HCT116 (cell line): ENCODE measurements around the gene TEK. TPM values are rescaled to one million over a fixed set of nuclear protein-coding genes. Genes with fewer than 3 reads are reported as not detected.

Experiments used
- ATAC-seq: fragments of 200-7000 bp; cut with Tn5 transposase; 2 replicates; pipeline ENCODE4 v1.9.1; 2020; ENCODE audit warnings: mild to moderate bottlenecking, moderate library complexity
- BruUV-seq: library from RNA; stranded (reverse); fragments of 400-500 nt; replicated peaks from 2 replicates; lab custom pipeline; 2021; lab: Mats Ljungman, UMichigan
- CTCF ChIA-PET: fragments of 300-600 bp; sonication (Branson Sonifier 250); formaldehyde crosslinking; loops from one replicate; lab custom pipeline; 2021; ENCODE audit warnings: antibody characterized with exemption; lab: Charles Lee
- POLR2A ChIA-PET: fragments of 300-600, 350-600 bp; sonication (Branson Sonifier 250); formaldehyde crosslinking; loops from one replicate; lab custom pipeline; 2021; ENCODE audit warnings: antibody characterized with exemption; lab: Charles Lee
- RAD21 ChIA-PET, 2 experiments: fragments of 300-600 bp; sonication (Branson Sonifier 250); formaldehyde crosslinking; loops; one replicate each; lab custom pipeline; 2023; ENCODE audit warnings: low total read pairs in 2 of 2; ENCODE audit not compliant: uncharacterized antibody in 2 of 2, unreplicated experiment in 2 of 2, low non-redundant PET in 1 of 2; lab: Charles Lee
- DNase-seq: peaks from one replicate; pipeline ENCODE4 v3.0.0-alpha.2; 2010; ENCODE audit warnings: low read depth, low spot score
- H2AFZ ChIP-seq: fragments of 200-600 bp; shearing (Covaris generic), sonication (generic); 2 replicates; pipeline ENCODE4 v1.6.1; 2017; ENCODE audit warnings: low read depth, mixed run types, mixed read lengths, antibody characterized with exemption, low read length; ENCODE audit not compliant: poor library complexity, severe bottlenecking
- H3K27ac ChIP-seq: 2 replicates; pipeline ENCODE4 v1.5.1; 2012; ENCODE audit warnings: low read depth, low read length
- H3K27me3 ChIP-seq: fragments of 200-600 bp; sonication (generic); 2 replicates; pipeline ENCODE4 v1.6.1; 2016; ENCODE audit warnings: mixed run types, low read length, mixed read lengths; ENCODE audit not compliant: insufficient read depth
- H3K36me3 ChIP-seq, 2 experiments: fragments of 200-500 bp in 1 of 2; fragments of 200-600 bp in 1 of 2; sonication (Bioruptor generic) in 1 of 2; sonication (generic) in 1 of 2; 2 replicates each; pipeline versions ENCODE4 v1.5.1 to v1.6.1; 2014 to 2016; ENCODE audit warnings: low read length in 2 of 2, inconsistent platforms in 1 of 2, mixed read lengths in 1 of 2, mixed run types in 1 of 2; ENCODE audit not compliant: insufficient read depth in 2 of 2, control insufficient read depth in 1 of 2
- H3K4me1 ChIP-seq, 2 experiments: fragments of 200-600 bp in 1 of 2; sonication (generic) in 1 of 2; 2 replicates each; pipeline versions ENCODE4 v1.5.1 to v1.6.1; 2012 to 2017; ENCODE audit warnings: low read length in 2 of 2, inconsistent platforms in 1 of 2, mild to moderate bottlenecking in 1 of 2, mixed read lengths in 1 of 2, mixed run types in 1 of 2, moderate library complexity in 1 of 2; ENCODE audit not compliant: insufficient read depth in 2 of 2, control insufficient read depth in 1 of 2
- H3K4me2 ChIP-seq: fragments of 200-600 bp; sonication (generic); 2 replicates; pipeline ENCODE4 v1.6.1; 2017; ENCODE audit warnings: mixed run types, low read length, mixed read lengths
- H3K4me3 ChIP-seq, 2 experiments: fragments of 200-600 bp in 1 of 2; sonication (generic) in 1 of 2; replicated peaks in 1 of 2; 2 replicates each; pipeline ENCODE4 v1.5.1; 2011 to 2016; ENCODE audit warnings: low read length in 2 of 2, control low read depth in 1 of 2, low read depth in 1 of 2, mild to moderate bottlenecking in 1 of 2, mixed read lengths in 1 of 2, mixed run types in 1 of 2
- H3K79me2 ChIP-seq: fragments of 200-600 bp; sonication (generic); 2 replicates; pipeline ENCODE4 v1.6.1; 2017; ENCODE audit warnings: mild to moderate bottlenecking, mixed run types, low read length, moderate library complexity, mixed read lengths; ENCODE audit not compliant: insufficient read depth
- H3K9ac ChIP-seq: fragments of 200-600 bp; sonication (generic); 2 replicates; pipeline ENCODE4 v1.6.1; 2016; ENCODE audit warnings: low read length, mixed read lengths
- H3K9me2 ChIP-seq: fragments of 200-600 bp; sonication (generic), shearing (Covaris generic); 2 replicates; pipeline ENCODE4 v1.6.1; 2017; ENCODE audit warnings: mixed run types, mild to moderate bottlenecking, moderate library complexity; ENCODE audit not compliant: insufficient read depth
- H3K9me3 ChIP-seq, 2 experiments: fragments of 200-500 bp in 1 of 2; fragments of 200-600 bp in 1 of 2; sonication (Bioruptor generic) in 1 of 2; sonication (generic) in 1 of 2; 2 replicates each; pipeline ENCODE4 v1.6.1; 2014 to 2017; ENCODE audit warnings: low read length in 2 of 2, mixed read lengths in 2 of 2, inconsistent platforms in 1 of 2, low read depth in 1 of 2, mild to moderate bottlenecking in 1 of 2, mixed run types in 1 of 2, moderate library complexity in 1 of 2; ENCODE audit not compliant: control insufficient read depth in 1 of 2, insufficient read depth in 1 of 2
- H4K20me1 ChIP-seq: fragments of 200-600 bp; sonication (generic), shearing (Covaris generic); 2 replicates; pipeline ENCODE4 v1.6.1; 2017; ENCODE audit warnings: mixed run types, mild to moderate bottlenecking, moderate library complexity; ENCODE audit not compliant: insufficient read depth
- ELF1 ChIP-seq: IDR thresholded peaks from 2 replicates; pipeline ENCODE4 v1.6.1; 2012; ENCODE audit warnings: low read depth, borderline replicate concordance
- EZH2phosphoT487 ChIP-seq: fragments of 200-600 bp; IDR thresholded peaks from 2 replicates; pipeline ENCODE4 v1.6.1; 2018; ENCODE audit warnings: antibody characterized with exemption, borderline replicate concordance
- FOSL1 ChIP-seq: IDR thresholded peaks from 2 replicates; pipeline ENCODE4 v1.6.1; 2012; ENCODE audit warnings: low read depth
- JUND ChIP-seq: IDR thresholded peaks from 2 replicates; pipeline ENCODE4 v1.6.1; 2012
- POLR2A ChIP-seq: IDR thresholded peaks from 2 replicates; pipeline ENCODE4 v1.7.0; 2011; ENCODE audit warnings: borderline replicate concordance; ENCODE audit not compliant: insufficient read depth, insufficient read length; ENCODE audit errors: extremely low read depth
- POLR2AphosphoS5 ChIP-seq: IDR thresholded peaks from 2 replicates; pipeline ENCODE4 v1.6.1; 2011; ENCODE audit warnings: mild to moderate bottlenecking, low read depth, low read length, moderate library complexity
- RAD21 ChIP-seq: IDR thresholded peaks from 2 replicates; pipeline ENCODE4 v1.6.1; 2012; ENCODE audit warnings: low read depth, mild to moderate bottlenecking
- SIN3A ChIP-seq: IDR thresholded peaks from 2 replicates; pipeline ENCODE4 v1.6.1; 2012; ENCODE audit warnings: low read depth
- SP1 ChIP-seq: IDR thresholded peaks from 2 replicates; pipeline ENCODE4 v1.6.1; 2012; ENCODE audit warnings: low read depth
- YY1 ChIP-seq: IDR thresholded peaks from 2 replicates; pipeline ENCODE4 v1.6.1; 2011; ENCODE audit warnings: low read length, low read depth, moderate library complexity, mild to moderate bottlenecking; ENCODE audit not compliant: insufficient replicate concordance; ENCODE audit errors: extremely low read depth
- ZNF274 ChIP-seq: fragments of 200-500 bp; sonication (Bioruptor generic); IDR thresholded peaks from 2 replicates; pipeline ENCODE4 v1.6.1; 2014; ENCODE audit warnings: mild to moderate bottlenecking, low read depth, low read length, inconsistent platforms
- intact Hi-C: fragments of 100-400 bp; cut with micrococcal nuclease; formaldehyde crosslinking; loops from 2 replicates; pipeline ENCODE4 v1.10.0; 2022
- total RNA-seq: library from RNA; stranded (reverse); gene quantifications from one replicate; pipeline ENCODE4 v1.2.1, GENCODE V29; 2021; ENCODE audit not compliant: unreplicated experiment
- TF ChIP-seq, protein P1 (sequence below): IDR thresholded peaks from 2 replicates; pipeline ENCODE4 v1.6.1; 2012; ENCODE audit warnings: low read depth
- TF ChIP-seq, protein P2 (sequence below): IDR thresholded peaks from 2 replicates; pipeline ENCODE4 v1.6.1; 2011; ENCODE audit warnings: mild to moderate bottlenecking, low read length, moderate library complexity; ENCODE audit not compliant: insufficient replicate concordance; ENCODE audit errors: extremely low read depth
- TF ChIP-seq, protein P3 (sequence below): IDR thresholded peaks from 2 replicates; pipeline ENCODE4 v1.6.1; 2012
- TF ChIP-seq, protein P4 (sequence below): IDR thresholded peaks from 2 replicates; pipeline ENCODE4 v1.6.1; 2012

The TEK gene
- total RNA-seq, 1 experiment from 2014 or later: 0.15 TPM

DNA sequence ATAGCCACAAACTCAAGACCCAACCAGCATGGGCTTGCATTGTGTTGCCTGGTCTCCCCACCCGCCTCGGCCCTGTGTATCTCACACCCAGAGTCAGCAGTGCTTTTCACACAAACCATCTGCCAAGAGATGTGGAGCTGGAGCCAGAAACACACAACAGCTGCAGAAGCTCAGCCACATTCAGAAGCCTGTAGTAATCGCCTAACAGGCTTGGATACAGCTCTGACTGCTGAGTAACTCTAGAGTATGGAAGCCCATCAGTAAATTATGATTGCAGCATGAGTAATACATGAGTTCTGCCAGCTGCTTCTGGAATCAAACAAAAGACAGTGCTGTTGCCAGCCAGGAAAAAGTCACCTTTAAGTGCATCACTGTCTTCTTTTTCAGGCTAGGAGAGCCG lies 16.0 kb downstream of the TEK start:
- ATAC-seq (no peak), DNase-seq (peak; percentile 7)
- no peak overlapping the region for H3K9ac ChIP-seq
- no peaks in the 10 kb centered on the region for H3K9me3 ChIP-seq
- no peaks in the 10 kb centered on the region for H4K20me1 ChIP-seq
- CTCF ChIA-PET: no interaction called here
- H3K4me1 ChIP-seq: peaks cover 0 to 3% of the 10 kb centered on the region in 2 experiments; a peak in 1 of 4 replicates
- H3K36me3 ChIP-seq: no peaks in the 10 kb centered on the region
- H3K27me3 ChIP-seq: no peaks in the 10 kb centered on the region
- intact Hi-C loops: no loop called here
- H3K4me3 ChIP-seq: no peak overlapping the region
- no peak overlapping the region for H3K27ac ChIP-seq
- POLR2A ChIA-PET: no interaction called here
- no peak overlapping the region for H2AFZ ChIP-seq
- no peaks in the 10 kb centered on the region for H3K79me2 ChIP-seq
- H3K4me2 ChIP-seq: no peak overlapping the region
- H3K9me2 ChIP-seq: no peaks in the 10 kb centered on the region
- BruUV-seq: no TSS peak
- TF ChIP-seq FOSL1 (peak; percentile 25; the same call in 1 of the 2 replicates), SIN3A (no peak)
- RAD21 ChIA-PET: no interaction called here

DNA sequence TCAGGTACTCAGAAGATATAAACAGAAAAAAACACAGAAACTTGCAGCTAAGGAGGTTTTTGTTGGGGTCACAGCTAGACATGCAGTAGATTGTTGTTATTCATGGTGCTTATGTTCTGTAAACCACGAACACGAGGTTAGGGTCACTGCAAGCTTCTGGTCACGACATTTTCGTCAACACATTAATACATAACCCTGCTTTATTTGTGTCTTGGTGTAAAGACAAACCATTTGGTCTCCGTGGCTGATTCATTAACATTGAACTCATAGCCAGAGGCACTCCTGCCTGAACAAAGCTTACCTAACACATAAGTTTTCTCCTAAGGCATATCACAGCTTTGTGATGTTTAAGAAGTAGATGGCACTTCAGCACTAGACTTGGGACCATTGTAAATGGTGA lies 16.9 kb downstream of the TEK start:
- no peaks in the 10 kb centered on the region for H3K9me2 ChIP-seq
- CTCF ChIA-PET: no interaction called here
- intact Hi-C loops: no loop called here
- H3K27ac ChIP-seq: no peak overlapping the region
- H3K36me3 ChIP-seq: no peaks in the 10 kb centered on the region
- H3K9ac ChIP-seq: no peak overlapping the region
- ATAC-seq: no peak
- no peak overlapping the region for H3K4me2 ChIP-seq
- H4K20me1 ChIP-seq: no peaks in the 10 kb centered on the region
- H3K4me3 ChIP-seq: no peak overlapping the region
- RAD21 ChIA-PET: no interaction called here
- H3K27me3 ChIP-seq: no peaks in the 10 kb centered on the region
- H3K79me2 ChIP-seq: no peaks in the 10 kb centered on the region
- H2AFZ ChIP-seq: no peak overlapping the region
- H3K9me3 ChIP-seq: no peaks in the 10 kb centered on the region
- POLR2A ChIA-PET: no interaction called here
- peaks cover 0 to 3% of the 10 kb centered on the region in 2 experiments; a peak in 1 of 4 replicates for H3K4me1 ChIP-seq
- no peak for DNase-seq
- BruUV-seq: no TSS peak
- TF ChIP-seq JUND: no peak
- TF ChIP-seq, protein P1, sequence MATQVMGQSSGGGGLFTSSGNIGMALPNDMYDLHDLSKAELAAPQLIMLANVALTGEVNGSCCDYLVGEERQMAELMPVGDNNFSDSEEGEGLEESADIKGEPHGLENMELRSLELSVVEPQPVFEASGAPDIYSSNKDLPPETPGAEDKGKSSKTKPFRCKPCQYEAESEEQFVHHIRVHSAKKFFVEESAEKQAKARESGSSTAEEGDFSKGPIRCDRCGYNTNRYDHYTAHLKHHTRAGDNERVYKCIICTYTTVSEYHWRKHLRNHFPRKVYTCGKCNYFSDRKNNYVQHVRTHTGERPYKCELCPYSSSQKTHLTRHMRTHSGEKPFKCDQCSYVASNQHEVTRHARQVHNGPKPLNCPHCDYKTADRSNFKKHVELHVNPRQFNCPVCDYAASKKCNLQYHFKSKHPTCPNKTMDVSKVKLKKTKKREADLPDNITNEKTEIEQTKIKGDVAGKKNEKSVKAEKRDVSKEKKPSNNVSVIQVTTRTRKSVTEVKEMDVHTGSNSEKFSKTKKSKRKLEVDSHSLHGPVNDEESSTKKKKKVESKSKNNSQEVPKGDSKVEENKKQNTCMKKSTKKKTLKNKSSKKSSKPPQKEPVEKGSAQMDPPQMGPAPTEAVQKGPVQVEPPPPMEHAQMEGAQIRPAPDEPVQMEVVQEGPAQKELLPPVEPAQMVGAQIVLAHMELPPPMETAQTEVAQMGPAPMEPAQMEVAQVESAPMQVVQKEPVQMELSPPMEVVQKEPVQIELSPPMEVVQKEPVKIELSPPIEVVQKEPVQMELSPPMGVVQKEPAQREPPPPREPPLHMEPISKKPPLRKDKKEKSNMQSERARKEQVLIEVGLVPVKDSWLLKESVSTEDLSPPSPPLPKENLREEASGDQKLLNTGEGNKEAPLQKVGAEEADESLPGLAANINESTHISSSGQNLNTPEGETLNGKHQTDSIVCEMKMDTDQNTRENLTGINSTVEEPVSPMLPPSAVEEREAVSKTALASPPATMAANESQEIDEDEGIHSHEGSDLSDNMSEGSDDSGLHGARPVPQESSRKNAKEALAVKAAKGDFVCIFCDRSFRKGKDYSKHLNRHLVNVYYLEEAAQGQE: no peak
- TF ChIP-seq, protein P2, sequence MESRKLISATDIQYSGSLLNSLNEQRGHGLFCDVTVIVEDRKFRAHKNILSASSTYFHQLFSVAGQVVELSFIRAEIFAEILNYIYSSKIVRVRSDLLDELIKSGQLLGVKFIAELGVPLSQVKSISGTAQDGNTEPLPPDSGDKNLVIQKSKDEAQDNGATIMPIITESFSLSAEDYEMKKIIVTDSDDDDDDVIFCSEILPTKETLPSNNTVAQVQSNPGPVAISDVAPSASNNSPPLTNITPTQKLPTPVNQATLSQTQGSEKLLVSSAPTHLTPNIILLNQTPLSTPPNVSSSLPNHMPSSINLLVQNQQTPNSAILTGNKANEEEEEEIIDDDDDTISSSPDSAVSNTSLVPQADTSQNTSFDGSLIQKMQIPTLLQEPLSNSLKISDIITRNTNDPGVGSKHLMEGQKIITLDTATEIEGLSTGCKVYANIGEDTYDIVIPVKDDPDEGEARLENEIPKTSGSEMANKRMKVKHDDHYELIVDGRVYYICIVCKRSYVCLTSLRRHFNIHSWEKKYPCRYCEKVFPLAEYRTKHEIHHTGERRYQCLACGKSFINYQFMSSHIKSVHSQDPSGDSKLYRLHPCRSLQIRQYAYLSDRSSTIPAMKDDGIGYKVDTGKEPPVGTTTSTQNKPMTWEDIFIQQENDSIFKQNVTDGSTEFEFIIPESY: no peak
- TF ChIP-seq, protein P3, sequence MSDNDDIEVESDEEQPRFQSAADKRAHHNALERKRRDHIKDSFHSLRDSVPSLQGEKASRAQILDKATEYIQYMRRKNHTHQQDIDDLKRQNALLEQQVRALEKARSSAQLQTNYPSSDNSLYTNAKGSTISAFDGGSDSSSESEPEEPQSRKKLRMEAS: no peak
- TF ChIP-seq YY1: no peak
- TF ChIP-seq POLR2AphosphoS5: no peak
- no peak for TF ChIP-seq FOSL1
- no peak for TF ChIP-seq POLR2A
- no peak for TF ChIP-seq ZNF274
- TF ChIP-seq, protein P4, sequence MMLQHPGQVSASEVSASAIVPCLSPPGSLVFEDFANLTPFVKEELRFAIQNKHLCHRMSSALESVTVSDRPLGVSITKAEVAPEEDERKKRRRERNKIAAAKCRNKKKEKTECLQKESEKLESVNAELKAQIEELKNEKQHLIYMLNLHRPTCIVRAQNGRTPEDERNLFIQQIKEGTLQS: no peak
- no peak for TF ChIP-seq SP1
- TF ChIP-seq RAD21: no peak
- TF ChIP-seq ELF1: no peak
- no peak for TF ChIP-seq EZH2phosphoT487
